Gastroesophageal sphincter (tissue), 4 donors: ENCODE measurements around the gene PSMC3. TPM values are rescaled to one million over a fixed set of nuclear protein-coding genes. Genes with fewer than 3 reads are reported as not detected.
A peak's percentile ranks its signal among the peaks of the same experiment; 100 is the strongest.

Experiments
- ATAC-seq: fragments of 150-250 bp; one replicate; pipeline ENCODE4 v1.9.1; 2016; ENCODE audit warnings: mild to moderate bottlenecking, moderate library complexity
- H3K27ac ChIP-seq, 4 donors: fragments of 200-600 bp; sonication (generic) in 3 of 4; 1 replicate in 3 of 4; 2 replicates in 1 of 4; pipeline ENCODE4 v1.5.1; 2016 to 2019
- H3K27me3 ChIP-seq: fragments of 200-600 bp; sonication (generic); one replicate; pipeline ENCODE4 v1.5.1; 2019
- H3K36me3 ChIP-seq, 2 donors: fragments of 200-600 bp; sonication (generic); one replicate each; pipeline ENCODE4 v1.5.1; 2019; ENCODE audit warnings: control low read depth in 1 of 2
- H3K4me1 ChIP-seq, 3 donors: fragments of 200-600 bp; sonication (generic); 1 replicate in 2 of 3; 2 replicates in 1 of 3; pipeline ENCODE4 v1.5.1; 2016 to 2019; ENCODE audit warnings: control low read depth in 2 of 3
- H3K4me3 ChIP-seq, 2 donors: fragments of 200-600 bp; sonication (generic); one replicate each; pipeline ENCODE4 v1.5.1; 2019; ENCODE audit warnings: mild to moderate bottlenecking in 1 of 2, moderate library complexity in 1 of 2
- H3K9me3 ChIP-seq, 3 donors: fragments of 200-600 bp; sonication (generic); one replicate each; pipeline ENCODE4 v1.5.1; 2017 to 2019; ENCODE audit warnings: control low read depth in 2 of 3
- CTCF ChIP-seq, 4 experiments: fragments of 200-600 bp in 2 of 4; fragments of 450-650 bp in 2 of 4; sonication (generic) in 1 of 4; IDR thresholded peaks; one replicate each; pipeline ENCODE4 v1.5.1; 2017 to 2019; ENCODE audit warnings: antibody characterized with exemption in 4 of 4, mild to moderate bottlenecking in 2 of 4, moderate library complexity in 2 of 4
- EP300 ChIP-seq: sonication (generic); formaldehyde crosslinking; IDR thresholded peaks from one replicate; pipeline ENCODE4 v1.6.1; 2017; ENCODE audit warnings: antibody characterized with exemption, mild to moderate bottlenecking
- POLR2A ChIP-seq, 2 donors: fragments of 450-650 bp; IDR thresholded peaks; one replicate each; pipeline ENCODE4 v1.6.1; 2017; ENCODE audit warnings: antibody characterized with exemption in 2 of 2, mild to moderate bottlenecking in 2 of 2, moderate library complexity in 1 of 2
- POLR2AphosphoS5 ChIP-seq: sonication (generic); formaldehyde crosslinking; IDR thresholded peaks from one replicate; pipeline ENCODE4 v1.6.1; 2017; ENCODE audit warnings: antibody characterized with exemption
- WGBS, 2 donors: methylation state at CpG; one replicate each; pipeline ENCODE4 v1.1.5; 2018; ENCODE audit warnings: low coverage in 1 of 2; 5-methylcytosine and 5-hydroxymethylcytosine counted together
- total RNA-seq, 4 donors: library from RNA; depleted of rRNA; stranded (reverse); fragments of >200 nt; gene quantifications; one replicate each; pipeline ENCODE4 v1.1.0, GENCODE V29; 2016

PSMC3 gene
- total RNA-seq, 4 donors from 2014 or later = 169 to 194 (median 179) TPM

GRCh38 chr11:47425611-47426010, 628 bp downstream of the PSMC3 start:
- Histone ChIP-seq H3K27me3 (no peaks in the 10 kb centered on the region), H3K27ac (peak overlapping the region; percentile 65 to 96 (median 93))
- WGBS, 2 donors = 0 to 2% methylated on average over 1 to 14 of the region's 14 CpGs

GRCh38 chr11:47418454-47419259, 7.6 kb downstream of the PSMC3 start:
- H3K27ac ChIP-seq = peak overlapping the region in 3 of 4 donors; percentile 91 to 98 (median 96)
- no peak for ATAC-seq
- 40 to 71% methylated on average over 2 to 3 of the region's 23 CpGs for WGBS, 2 donors
- no peaks in the 10 kb centered on the region for H3K9me3 ChIP-seq
- H3K4me3 ChIP-seq = no peak overlapping the region
- H3K27me3 ChIP-seq = no peaks in the 10 kb centered on the region
- no peak for TF ChIP-seq POLR2A (IDR thresholded peaks at IDR 0.05)
- no peak for TF ChIP-seq POLR2AphosphoS5
- TF ChIP-seq EP300 = no peak
- no peak for TF ChIP-seq CTCF (IDR thresholded peaks at IDR 0.05)
- H3K36me3 ChIP-seq = peaks cover 0 to 87% of the 10 kb centered on the region in 2 donors
- H3K4me1 ChIP-seq = peaks cover 7 to 35% (median 32%) of the 10 kb centered on the region in 3 donors

More at GRCh38 chr11:47425611-47426010, 628 bp downstream of the PSMC3 start:
- Histone ChIP-seq H3K4me1 (peaks cover 4 to 27% (median 14%) of the 10 kb centered on the region in 3 donors), H3K36me3 (peaks cover 0 to 45% of the 10 kb centered on the region in 2 donors), H3K9me3 (no peaks in the 10 kb centered on the region), H3K4me3 (peak overlapping the region; percentile 72 to 92)
- no peak for ATAC-seq
- no peak for TF ChIP-seq CTCF (IDR thresholded peaks at IDR 0.05)
- no peak for TF ChIP-seq POLR2A (IDR thresholded peaks at IDR 0.05)
- no peak for TF ChIP-seq EP300
- no peak for TF ChIP-seq POLR2AphosphoS5

- Histone ChIP-seq H3K4me1 (peaks cover 7 to 42% (median 38%) of the 10 kb centered on the region in 3 donors), H3K4me3 (no peak overlapping the region), H3K27me3 (no peaks in the 10 kb centered on the region), H3K27ac (peak overlapping the region in 3 of 4 donors; percentile 91 to 98 (median 96)), H3K9me3 (no peaks in the 10 kb centered on the region), H3K36me3 (peaks cover 0 to 87% of the 10 kb centered on the region in 2 donors)
- ATAC-seq = no peak
- 64 to 68% methylated on average over 2 to 3 of the region's 6 CpGs for WGBS, 2 donors
- no peak for TF ChIP-seq POLR2AphosphoS5
- no peak for TF ChIP-seq CTCF (IDR thresholded peaks at IDR 0.05)
- TF ChIP-seq POLR2A (IDR thresholded peaks at IDR 0.05) = no peak
- TF ChIP-seq EP300 = no peak
These were observed 8.5 kb downstream of the PSMC3 start for GRCh38 chr11:47417712-47418111.

- no peak overlapping the region for H3K4me3 ChIP-seq
These were observed 10.2 kb downstream of the PSMC3 start for GRCh38 chr11:47415949-47416472.

More at GRCh38 chr11:47415949-47416472, 10.2 kb downstream of the PSMC3 start:
- no peaks in the 10 kb centered on the region for H3K27me3 ChIP-seq
- peaks cover 0 to 86% of the 10 kb centered on the region in 2 donors for H3K36me3 ChIP-seq
- H3K27ac ChIP-seq = peak overlapping the region; percentile 53 to 98 (median 94)
- TF ChIP-seq CTCF (IDR thresholded peaks at IDR 0.05) = no peak
- peak; percentile 91 for TF ChIP-seq POLR2AphosphoS5
- 7 to 20% methylated on average over 2 of the region's 13 CpGs for WGBS, 2 donors
- peak; percentile 96 for ATAC-seq
- H3K9me3 ChIP-seq = no peaks in the 10 kb centered on the region
- peaks cover 7 to 57% (median 41%) of the 10 kb centered on the region in 3 donors for H3K4me1 ChIP-seq
